Dedifferentiated amniotic fluid mesenchymal stem cell (primary cell): Measurements from ENCODE around the gene TRAP1.
"Not testable (repeated sequence)": the region's sequence is repeated elsewhere in the genome, so short reads cannot be mapped to it uniquely, and the experiment has no call there.

ENCODE experiments used
- DNase-seq: peaks from one replicate; pipeline ENCODE4 v3.0.0-alpha.2; 2016; ENCODE audit errors: extremely low spot score

The TRAP1 gene

GRCh38 chr16:3612510-3613466 lies 104.5 kb downstream of the TRAP1 start:
- DNase-seq = no peak

DNA sequence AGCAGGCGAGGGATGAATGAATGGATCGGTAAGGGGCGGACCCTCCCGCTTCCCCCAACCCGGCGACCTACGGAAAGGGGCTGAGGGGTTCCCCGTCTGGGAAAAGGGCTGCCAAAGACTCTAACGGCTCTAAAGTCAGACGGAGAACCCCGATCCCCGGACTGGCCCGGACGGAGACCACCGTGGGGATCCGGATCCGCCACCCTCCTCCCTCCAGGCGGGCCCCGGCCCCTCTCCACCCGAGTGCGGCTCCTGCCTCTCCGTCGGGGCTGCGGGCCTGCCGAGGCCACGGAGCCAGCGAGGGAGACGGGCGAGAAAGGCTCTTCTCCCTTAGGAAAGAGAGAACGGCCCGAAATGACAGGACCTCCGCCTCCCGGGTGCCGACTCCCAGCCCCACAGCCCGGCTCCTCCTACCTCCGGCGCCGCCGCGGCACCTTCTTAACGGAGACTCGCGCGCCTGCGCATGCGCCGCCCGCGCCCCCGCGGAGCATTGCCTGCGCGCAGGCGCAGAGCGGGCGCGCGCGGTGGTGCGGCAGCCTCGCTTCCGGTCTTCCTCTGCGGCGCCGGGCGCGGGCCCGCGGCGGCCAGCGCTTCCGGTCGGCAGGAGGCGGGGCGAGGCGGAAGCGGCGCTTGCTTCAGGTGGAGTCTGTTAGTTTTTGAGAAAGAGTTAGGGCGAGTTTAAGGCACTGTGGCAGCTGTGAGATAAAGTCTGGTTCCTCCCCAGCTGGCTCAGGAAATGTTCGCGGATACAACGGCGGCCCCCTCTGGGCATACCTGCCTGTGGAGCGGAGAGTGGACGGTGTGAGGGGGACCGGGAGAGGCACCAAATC lies 106.0 kb downstream of the TRAP1 start, which contains the start of gene SLX4:
Gene SLX4, minus strand, starts transcription at position 461 of the 830 bp plus-strand sequence. CDS start 2,642 bp downstream, outside the sequence.
- DNase-seq = peak; percentile 80

DNA sequence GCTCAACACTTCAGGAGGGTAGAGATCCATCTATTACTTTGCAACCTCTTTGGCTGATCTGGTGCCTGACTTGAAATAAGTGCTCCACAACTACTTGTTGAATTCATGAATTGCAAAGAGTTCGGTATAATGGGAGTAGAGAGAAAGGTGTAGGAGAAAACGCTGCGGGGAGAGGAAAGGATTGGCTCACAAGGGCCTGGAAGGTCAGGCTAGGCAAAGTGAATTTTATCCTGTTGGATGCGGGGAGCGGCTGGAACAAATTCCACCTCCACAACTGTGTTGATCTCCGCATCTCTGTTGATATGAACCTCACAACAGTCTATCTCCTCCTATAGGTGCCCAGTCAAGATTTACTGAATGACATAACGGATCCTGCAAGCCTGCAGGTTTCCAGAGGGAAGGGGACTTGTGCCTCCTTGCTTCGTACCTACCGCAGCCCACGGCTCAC lies 106.6 kb downstream of the TRAP1 start:
- DNase-seq = no peak

DNA sequence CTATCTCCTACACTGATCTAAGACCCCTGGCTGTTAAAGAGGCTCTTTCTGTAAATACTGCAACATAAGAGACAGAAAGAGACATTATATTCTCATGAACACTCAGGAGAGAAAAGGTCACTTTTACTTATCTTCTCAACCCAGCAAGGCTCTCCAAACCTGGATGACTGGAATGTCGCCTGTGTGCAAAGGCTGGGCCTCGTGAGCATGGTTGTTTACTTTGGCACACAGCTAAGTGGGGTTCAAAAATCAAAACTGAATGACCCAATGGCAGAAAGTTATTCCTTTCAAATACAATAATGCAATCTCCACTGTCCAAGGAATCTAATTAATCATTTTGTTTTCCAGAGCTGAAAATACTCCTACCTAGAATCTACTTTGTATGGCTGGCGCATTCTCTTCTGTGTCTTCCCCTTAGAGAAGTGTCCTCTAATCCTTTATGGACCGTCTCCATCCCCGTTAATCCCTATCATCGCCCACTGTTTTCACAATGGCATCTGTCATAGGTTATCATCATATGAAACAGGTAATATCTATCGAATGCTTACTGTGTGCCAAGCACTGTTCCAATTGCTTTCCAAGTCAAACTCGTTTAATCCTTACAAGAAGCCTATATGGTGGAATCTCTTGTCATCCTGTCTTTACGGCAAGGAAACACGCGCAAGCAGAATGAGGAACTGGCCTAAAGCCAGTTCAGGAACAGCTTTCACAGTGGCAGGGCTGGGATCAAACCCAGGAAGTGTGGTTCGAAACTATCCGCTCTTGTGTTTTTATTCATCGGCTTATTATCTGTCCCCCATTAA lies 107.2 kb downstream of the TRAP1 start:
- no peak for DNase-seq

- DNase-seq = not testable (repeated sequence)
These were observed 108.3 kb downstream of the TRAP1 start for GRCh38 chr16:3608976-3609375.

- no peak for DNase-seq
These were observed 109.3 kb downstream of the TRAP1 start for GRCh38 chr16:3608069-3608468.
